IMR-90 (cell line): ENCODE data around the gene MYH16.

Experiments used
- BHLHE40 ChIP-seq: fragments of 150-350 bp; IDR thresholded peaks from 2 replicates; pipeline ENCODE4 v1.6.1; 2016; ENCODE audit warnings: mild to moderate bottlenecking, low read depth, low read length
- CTCF ChIP-seq: conservative IDR thresholded peaks from 2 replicates; pipeline ENCODE4 v1.5.1; 2012; ENCODE audit warnings: mild to moderate bottlenecking, low read depth, low read length, improper control_type of control experiment

GRCh38 chr7:99325592-99326407 lies 53.2 kb downstream of the MYH16 start, which contains the start of gene ARPC1A:
- peak; percentile 33 for TF ChIP-seq CTCF
- no peak for TF ChIP-seq BHLHE40
